Esophagus muscularis mucosa (tissue), 2 donors: Measurements from ENCODE around the gene UBE2S.

Experiments used
- EP300 ChIP-seq: sonication (generic); formaldehyde crosslinking; IDR thresholded peaks from one replicate; pipeline ENCODE4 v1.6.1; 2017; ENCODE audit warnings: antibody characterized with exemption
- POLR2A ChIP-seq: fragments of 450-650 bp; IDR thresholded peaks from one replicate; pipeline ENCODE4 v1.6.1; 2017; ENCODE audit warnings: antibody characterized with exemption, moderate library complexity, mild to moderate bottlenecking, low read depth

- TF ChIP-seq POLR2A (no peak), EP300 (no peak)
These were observed 25.7 kb upstream of the UBE2S start for GRCh38 chr19:55433292-55433691.
